GM18868 (cell line): ENCODE data around the gene RFX7.
A peak's percentile ranks its signal among the peaks of the same experiment; 100 is the strongest.
"Not testable (repeated sequence)": the region's sequence is repeated elsewhere in the genome, so short reads cannot be mapped to it uniquely, and the experiment has no call there.

Experiments used
- ATAC-seq: cut with Tn5 transposase; IDR thresholded peaks from one replicate; pipeline ENCODE4 v1.9.1; 2021; ENCODE audit warnings: mild to moderate bottlenecking, moderate library complexity; ENCODE audit not compliant: unreplicated experiment

Gene RFX7

DNA sequence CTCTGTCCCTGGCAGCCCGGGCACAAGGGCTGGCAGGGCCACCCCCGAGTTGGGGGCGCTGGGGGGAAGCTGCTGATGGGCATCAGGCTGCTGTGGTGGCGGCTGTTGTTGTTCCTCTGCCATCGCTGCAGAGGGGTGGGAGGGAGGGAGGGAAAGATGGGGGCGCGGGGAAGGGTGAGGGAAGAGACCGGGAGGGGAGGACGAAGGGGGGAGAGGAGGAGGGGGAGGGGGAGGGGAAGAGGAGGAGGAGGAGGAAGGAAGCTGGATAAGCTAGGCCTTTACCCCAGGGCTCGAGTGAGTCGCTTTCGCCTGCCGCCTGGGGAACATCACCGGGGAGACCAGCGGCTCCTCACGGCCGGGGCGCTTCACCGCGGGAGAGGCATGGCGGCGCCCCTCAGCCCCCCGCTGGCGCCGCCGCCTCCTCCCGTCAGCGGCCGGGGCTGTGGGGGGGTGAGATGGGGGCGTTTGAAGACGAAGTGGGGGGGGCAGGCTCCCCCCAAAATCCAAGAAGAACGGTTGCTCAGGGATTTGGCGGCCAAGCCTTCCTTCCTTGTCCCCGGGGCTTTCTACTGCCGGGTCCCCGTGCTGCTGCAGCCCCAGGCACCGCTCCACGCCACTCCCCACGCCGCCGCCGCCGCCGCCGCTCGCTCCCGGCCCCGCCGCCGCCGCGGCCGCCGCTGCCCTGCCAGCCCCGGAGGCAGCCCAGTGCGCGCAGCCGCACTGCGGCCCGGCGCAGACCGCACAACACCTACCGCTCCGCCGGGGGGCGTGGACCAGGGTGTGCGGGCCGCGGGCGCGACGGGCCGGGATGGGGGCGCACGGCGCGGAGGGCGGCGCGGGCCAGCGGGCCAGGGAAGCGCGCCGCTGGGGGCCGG is at the start of gene RFX7:
Gene RFX7, minus strand, starts transcription at position 717 of the 875 bp plus-strand sequence. Its CDS starts 594 bp downstream, at position 123.
- peak; percentile 45 for ATAC-seq

DNA sequence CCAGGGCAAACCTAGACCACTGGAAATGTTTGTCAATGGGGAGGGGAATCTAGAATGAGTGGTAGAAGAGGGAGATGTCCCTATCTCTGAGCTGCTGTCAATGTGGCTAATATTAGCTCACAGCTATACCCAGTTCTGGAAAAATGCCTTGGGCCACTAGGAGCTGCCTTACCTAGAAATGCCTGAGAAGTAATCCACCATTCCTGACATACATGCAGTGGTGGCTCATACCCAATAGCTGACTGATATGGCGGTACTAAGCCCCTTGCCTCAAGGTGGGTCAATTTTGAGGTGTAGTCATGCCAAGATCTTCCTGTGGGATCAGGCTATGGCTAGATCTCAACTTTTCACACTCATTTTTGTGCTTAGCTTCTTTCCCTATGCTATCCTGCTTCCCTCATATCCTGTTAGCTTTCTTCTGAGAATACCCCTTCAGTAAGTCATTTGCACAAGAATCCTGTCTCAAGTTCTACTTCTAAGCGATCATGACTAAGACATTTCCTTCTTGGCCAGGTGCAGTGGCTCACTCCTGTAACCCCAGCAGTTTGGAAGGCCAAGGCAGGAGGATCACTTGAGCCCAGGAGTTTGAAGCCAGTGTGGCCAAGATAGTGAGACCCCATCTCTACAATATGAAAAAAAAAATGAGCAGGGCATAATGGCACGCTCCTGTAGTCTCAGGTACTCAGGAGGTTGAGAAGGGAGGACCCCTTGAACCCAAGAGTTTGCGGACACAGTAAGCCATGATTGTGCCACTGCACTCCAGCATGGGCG is 49.1 kb upstream of the RFX7 start:
- no peak for ATAC-seq

DNA sequence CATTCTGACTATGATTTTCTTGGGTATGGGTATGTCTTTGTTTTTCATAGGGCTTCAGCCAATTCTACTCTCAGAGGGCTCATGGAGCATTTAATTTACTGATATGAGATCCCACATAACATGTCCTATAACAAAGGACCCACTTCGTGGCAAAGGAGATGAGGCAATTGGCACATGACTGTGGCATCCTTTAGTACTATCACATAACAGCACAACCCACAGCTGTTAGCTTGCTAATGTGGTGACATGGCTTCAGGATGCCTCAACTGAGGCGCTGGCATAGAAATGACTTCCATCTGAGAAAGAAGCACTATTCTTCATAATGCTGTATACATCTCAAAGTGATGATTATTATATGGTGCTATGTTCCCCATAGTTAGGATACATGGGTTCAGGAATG is 48.1 kb upstream of the RFX7 start:
- no peak for ATAC-seq

DNA sequence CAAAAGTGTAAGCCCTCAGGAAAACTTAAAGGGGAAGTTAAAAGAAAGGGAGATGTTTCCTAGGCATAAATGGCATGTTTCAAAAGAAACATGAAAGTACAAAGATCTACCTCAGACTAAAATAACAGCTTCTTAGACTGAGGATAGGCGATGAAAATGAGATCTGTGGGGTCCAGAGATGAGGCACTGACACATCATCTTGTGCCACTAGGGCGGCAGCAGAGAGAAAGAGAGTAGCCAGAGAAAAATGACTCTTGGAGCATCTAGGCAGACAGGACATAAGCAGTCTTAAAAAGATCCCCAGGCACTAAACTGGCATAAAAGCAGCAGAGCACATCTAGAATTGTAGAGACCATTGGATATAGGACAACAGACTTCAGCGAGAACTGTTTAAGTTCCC is 42.5 kb upstream of the RFX7 start:
- no peak for ATAC-seq

DNA sequence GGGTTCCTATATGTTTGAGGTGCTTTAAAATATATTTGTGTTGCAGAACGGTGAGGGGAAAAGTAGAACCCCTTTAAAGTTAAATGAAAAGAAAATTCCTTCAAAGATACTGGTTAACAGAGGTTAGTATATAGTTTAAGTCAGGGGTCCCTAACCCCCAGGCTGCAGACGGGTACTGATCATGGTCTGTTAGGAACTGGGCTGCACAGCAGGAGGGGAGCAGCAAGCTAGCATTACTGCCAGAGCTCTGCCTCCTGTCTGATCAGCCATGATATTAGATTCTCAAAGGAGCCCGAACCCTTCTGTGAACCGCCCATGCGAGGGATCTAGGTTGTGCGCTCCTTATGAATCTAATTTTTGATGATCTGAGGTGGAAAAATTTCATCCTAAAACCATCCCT is 37.5 kb upstream of the RFX7 start:
- no peak for ATAC-seq

DNA sequence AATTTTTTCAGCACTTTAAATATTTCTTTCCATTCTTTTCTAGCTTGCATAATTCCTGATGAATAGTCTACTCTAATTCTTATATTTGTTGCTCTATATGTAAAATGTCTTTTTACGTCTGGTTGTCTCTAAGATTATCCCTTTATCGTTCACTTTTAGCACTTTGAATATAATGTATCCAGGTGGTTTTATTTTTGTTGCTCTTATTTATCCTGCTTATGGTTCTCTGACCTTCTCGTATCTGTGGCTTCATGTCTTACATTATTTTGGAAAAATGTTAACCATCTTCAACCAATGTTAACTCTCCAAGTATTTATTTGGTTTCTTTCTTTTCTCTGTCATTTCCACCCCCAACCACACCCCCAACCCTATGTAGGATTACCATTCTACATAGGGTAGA is 30.0 kb upstream of the RFX7 start:
- no peak for ATAC-seq

DNA sequence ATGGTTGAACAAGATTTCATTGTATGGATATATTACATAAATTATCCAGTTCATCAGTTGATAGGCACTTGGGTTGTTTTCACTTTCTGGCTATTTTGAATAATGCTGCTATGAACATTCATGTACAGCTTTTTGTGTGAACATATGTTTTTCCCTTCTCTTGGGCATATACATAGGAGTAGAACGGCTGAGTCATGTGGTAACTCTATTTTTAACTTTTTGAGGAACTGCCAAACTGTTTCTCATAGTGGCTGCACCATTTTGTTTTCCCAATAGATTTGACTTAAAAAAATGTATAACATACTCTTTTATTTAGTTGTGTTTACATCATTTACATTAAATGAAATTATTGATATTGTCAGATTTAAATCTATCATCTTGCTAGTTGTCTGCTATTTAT is 28.8 kb upstream of the RFX7 start:
- ATAC-seq: no peak

DNA sequence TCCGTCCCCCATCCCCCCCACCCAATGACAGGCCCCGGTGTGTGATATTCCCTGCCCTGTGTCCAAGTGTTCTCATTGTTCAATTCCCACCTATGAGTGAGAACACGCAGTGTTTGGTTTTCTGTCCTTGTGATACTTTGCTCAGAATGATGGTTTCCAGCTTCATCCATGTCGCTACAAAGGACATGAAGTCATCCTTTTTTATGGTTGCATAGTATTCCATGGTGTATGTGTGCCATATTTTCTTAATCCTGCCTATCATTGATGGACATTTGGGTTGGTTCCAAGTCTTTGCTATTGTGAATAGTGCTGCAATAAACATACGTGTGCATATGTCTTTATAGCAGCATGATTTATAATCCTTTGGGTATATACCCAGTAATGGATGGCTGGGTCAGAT is 22.8 kb upstream of the RFX7 start:
- not testable (repeated sequence) for ATAC-seq

DNA sequence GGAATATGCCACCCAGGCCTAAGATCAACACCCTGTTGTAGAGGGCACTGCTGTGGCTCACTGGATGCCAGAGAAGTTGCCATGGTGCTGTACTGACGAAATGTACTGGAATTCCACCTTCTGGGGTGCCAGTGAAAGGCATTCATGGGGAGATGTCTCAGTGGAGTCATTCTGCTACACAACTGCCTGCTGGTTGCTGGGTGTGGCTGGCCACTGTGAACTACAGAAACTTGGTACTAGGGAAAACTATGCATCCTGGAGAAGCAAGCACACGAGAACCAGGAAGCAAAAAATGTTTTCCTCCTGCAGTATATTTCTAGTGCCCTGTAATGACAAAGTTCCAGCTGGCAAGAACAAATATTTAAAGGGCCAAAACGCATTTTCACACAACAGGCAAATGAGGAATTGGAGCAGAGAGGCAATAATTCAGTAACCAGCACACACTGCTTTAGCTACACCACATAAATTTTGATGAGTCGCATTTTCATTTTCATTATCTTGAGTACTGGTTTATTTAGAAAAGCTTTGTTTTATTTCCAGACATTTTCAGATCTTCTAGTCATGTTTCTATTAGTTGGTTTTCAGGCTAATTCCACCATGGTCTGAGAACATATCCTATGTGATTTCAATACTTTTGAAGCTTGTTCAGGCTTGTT is 18.3 kb upstream of the RFX7 start:
- no peak for ATAC-seq

DNA sequence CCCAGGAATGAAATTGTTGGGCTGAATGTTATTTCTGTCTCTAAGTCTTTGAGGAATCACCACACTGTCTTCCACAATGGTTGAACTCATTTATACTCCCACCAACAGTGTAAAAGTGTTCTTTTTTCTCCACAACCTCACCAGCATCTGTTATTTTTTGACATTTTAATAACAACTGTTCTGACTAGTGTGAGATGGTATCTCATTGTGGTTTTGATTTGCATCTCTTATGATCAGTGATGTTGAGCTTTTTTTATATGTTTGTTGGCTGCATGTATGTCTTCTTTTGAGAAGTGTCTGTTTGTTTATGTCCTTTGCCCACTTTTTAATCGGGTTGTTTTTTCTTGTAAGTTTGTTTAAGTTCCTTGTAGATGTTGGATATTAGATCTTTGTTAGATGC is 13.6 kb upstream of the RFX7 start:
- not testable (repeated sequence) for ATAC-seq

DNA sequence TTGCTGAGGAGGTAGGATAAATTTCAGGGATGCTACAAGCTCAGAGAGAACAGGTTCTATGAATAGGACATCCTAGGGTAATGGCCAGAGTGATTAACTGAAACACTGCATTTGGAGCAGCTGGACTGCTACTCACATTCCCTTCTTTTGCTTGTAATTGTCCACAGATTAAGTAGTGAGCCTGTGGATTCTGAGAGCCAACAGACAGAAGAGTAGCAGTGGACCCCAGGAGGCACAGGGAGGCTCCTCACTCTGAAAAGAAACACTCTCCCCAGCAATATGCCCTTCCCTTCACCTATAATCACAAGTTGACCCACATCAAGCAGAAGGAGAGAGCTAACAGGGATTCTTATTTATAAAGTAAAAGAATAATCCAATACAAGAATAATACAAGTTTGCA is 10.6 kb upstream of the RFX7 start:
- no peak for ATAC-seq

DNA sequence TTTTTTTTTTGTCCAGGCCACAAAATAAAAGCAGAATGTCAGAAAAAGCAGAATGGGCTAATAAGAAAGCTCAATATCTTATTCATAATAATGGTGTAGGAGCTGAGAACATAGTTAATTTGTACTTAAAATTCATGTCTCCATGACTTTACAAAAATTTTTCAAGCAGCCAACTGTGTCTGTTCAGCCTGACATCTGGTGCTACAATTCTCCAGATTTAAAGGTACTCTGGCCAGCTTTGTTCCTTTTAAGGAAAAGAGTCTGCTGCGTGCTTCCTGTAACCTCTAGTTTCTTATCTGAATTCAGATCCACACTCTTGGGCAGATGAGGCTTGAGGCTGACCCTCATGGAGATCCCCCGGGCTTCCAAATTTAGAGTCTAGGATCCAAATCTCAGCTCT is 8.7 kb upstream of the RFX7 start:
- no peak for ATAC-seq

DNA sequence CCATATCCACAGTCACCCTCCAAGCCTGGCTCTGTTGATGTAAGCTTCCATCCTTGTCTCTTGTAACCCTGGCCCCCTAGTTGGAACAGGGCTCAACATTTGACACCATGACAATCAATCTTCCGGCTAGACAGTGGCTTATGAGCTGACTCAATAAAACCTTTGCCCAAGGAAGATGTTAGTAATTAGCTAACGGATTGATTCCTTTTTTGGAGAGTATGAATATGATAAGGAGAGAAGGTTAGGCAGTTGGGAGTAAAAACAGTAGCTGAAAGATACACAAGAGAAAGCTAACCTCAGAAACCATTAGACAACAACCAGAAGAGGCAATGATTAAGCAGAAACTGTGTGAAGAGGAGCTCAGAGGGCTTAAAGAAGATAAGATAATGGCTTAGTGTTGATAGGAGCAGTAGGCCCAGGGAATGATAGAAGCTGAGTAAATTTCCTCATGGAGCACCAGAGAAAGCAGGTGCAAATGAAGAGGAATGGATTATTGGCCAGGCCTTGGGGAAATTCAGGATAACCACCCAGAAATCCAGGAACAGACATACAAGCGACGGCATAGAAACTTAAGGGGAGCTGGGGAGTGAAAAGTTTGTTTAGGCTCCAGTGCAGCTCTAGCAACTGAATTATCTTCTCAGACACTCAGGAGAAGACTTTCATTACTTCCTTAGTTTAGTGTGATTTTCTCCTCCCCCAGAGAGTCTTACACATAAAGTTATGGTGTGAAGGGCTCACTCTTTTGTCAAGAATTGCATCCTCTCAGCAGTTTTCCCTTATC is 7.8 kb upstream of the RFX7 start:
- no peak for ATAC-seq

DNA sequence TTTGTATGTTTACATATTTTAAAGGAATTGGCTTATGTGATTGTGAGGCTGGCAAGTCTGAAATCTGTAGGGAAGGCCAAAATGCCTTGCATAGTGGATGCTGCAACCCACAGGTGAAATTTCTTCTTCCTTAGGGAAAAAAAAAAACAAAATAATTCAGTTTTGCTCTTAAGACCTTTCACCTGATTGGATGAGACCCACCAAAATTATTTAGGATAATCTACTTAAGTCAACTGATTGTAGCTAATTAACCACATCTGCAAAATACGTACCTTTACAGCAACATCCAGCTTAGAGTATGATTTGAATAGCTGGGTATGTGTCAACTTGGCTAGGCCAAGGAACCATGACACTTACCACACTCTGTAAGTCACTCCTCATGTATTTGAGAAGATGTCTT is 6.9 kb upstream of the RFX7 start:
- ATAC-seq: no peak

DNA sequence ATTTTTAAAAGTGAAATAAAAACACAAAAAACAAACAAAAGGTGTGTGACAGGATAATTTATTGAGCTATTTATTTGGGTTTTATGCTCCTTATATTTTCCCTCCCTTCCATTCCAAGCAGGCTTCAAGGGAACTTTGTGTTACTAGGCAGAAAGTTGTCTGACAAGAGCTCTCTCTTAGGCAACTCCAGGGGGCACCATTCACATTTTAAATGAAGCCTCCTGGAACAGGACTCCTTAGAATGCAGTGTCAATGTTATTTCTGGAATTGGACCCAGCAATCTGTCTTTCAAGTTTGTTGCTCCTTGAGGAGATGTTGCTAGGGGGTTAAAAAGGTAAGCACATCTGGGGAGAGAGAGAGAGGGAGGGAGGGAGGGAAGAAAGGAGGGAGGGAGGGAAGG is 5.4 kb upstream of the RFX7 start:
- no peak for ATAC-seq

DNA sequence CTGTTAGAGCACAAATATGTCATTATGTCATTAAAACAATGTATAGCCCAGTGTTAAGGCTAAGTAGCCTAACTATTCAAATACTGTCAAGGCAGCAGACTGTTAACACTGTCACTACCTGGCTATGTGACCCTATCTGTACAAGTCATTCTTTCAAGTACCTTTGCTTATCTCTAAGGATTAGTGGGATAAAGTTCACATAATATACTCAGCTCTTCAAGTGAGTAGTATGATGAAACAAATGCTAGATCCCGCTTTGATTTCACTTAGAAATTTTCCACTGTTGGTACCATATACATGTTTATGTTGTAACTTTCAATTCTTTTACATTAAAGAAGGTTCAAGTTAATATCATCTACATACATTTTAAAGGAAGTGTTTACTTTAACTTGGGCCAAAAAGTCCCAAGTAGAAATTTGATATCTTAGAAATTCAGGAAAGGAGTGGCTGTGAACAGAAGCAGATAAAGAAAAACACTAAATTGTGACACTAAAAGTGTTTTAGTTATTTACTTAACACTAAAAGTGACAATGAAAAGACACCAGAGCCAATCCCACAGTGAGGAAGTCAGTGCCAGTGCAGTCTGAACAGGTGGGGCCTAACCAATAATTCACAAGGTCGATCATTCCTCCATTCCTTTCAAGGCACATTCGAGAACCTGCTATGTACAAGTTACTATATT is 4.8 kb upstream of the RFX7 start:
- ATAC-seq: no peak

DNA sequence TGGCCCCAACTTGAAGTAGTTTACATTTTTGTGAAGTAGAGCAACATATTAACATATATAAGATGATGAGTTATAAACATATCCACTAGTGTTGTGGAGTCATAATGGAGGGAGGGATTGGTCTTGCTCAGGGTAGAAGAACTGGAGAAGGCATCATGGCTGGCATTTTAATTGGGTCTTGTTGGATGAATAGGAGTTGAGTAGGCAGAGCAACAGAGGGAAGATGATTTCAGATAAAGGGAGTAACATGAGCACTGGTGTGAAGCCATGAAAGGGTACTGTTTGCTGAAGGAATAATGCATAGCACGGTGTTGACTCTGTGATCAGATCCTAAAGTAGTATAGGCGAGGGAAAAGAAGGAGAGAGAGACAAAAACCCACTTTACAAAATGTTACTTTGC is 3.6 kb upstream of the RFX7 start:
- ATAC-seq: no peak

DNA sequence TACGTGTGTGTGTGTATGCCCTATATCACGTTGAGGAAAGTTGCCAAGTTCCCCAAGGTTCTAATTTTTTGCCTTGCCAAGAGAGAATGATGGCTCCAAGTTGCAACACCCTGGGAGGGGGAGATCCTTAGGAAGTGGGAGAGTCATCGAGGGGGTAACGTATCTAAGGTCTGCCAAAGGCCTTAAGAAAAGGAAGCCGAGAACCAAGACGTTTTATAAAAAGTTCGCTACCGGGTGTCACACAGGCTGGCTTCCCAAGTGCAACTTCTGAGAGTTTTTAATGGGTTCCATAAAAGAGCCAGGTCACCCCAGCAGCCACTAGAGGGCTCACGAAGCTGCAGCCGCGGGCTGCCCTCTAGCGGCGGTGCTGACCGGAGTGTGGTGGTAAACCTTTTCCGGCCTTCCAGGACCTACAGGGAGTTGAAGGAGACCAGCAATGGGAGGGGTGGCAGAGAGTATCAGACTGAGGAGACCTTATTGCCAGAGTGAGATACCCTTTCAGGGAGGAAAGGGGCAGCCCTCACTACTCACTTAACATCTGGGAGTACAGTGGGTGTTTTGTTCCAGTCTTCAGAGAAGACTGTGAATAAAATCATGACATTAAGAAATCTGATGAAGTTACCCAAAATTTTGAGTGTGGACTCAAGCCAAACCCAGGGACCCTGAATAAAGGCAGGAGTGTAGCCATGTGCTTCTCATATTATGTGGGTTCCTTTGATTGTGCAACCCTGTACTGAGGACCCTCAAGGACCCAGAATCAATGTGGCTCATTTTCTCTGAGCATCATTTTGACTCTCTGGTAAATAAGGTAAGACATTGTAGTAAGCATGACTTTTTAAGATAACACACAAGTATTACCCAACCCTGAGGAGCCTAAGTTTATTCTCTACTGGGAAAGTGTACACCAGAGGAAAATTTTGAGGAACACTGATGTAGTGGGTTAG is 2.5 kb upstream of the RFX7 start:
- peak; percentile 66 for ATAC-seq
